ENCODE measurements around the gene HSD17B1.
"Not testable (repeated sequence)": the region's sequence is repeated elsewhere in the genome, so short reads cannot be mapped to it uniquely, and the experiment has no call there.

HSD17B1 gene

DNA sequence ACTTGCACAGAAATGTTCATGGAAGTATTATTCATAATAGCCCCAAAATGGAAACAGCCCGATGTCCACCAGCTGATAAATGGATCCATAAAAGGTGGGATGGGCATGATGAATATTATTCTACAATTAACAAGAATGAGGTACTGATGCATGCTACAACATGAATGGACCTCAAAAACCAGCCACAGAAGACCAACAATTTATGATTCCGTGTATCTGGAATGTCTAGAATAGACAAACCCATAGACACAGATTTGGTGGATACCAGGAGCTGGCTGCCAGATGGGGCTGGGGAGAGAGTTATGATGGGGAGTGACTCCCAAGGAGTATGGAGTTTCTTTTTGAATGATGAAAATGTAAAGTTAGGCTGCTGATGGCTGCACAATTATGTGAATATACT, 27.5 kb upstream of the HSD17B1 start:
- no peak for DNase-seq (ENCODE audit: low read depth)

DNA sequence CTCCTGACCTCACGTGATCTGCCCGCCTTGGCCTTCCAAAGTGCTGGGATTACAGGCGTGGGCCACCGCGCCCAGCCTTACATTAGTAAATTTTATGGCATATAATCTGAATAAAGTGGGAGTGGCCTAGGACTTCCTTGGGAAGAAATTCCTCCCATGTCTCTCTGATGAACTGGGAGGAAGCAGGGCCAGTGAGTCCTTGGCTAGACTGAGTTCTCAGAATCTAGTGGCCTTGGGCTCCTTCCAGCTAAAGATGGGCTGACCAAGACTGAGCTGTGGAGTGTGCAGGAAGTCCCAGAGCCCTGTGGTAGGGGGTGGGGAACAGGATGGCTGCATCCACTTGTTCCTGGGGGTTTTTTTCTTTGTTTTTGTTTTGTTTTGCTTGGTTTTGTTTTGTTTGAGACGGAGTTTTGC, 26.7 kb upstream of the HSD17B1 start:
- no peak for DNase-seq (ENCODE audit: low read depth)

DNA sequence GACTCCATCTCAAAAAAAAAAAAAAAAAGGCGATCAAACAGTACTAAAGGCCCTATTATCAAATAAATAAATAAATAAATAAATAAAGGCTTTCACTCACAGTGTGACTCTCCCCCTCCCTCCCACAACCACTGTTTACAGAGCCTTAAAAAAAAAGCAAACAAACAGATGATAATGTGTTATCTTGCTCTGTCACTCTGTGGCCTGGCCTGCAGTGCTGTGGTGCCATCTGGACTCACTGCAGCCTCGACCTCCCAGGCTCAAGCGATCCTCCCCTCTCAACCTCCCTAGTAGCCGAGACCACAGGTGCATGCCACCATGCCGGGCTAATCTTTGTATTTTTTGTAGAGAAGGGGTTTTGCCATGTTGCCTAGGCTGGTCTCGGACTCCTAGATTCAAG, 24.8 kb upstream of the HSD17B1 start:
- no peak for DNase-seq (ENCODE audit: low read depth)

DNA sequence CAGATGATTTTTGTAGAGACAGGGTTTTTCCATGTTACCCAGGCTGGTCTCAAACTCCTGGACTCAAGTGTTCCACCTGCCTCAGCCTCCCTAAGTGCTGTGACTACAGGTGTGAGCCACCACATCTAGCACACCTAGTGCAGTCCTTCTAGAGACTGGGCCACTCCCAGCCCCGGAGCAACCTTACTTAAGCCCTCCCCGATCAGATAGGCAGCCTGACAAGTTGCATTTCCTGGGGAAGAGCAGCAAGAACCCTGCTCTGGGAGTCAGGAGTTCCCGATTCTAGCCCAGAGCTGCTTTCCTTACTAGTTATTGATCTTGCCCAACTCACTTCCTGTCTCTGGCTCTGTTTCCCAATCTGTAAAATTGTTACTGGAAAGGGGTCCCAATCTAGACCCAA, 23.7 kb upstream of the HSD17B1 start:
- no peak for DNase-seq (ENCODE audit: low read depth)

DNA sequence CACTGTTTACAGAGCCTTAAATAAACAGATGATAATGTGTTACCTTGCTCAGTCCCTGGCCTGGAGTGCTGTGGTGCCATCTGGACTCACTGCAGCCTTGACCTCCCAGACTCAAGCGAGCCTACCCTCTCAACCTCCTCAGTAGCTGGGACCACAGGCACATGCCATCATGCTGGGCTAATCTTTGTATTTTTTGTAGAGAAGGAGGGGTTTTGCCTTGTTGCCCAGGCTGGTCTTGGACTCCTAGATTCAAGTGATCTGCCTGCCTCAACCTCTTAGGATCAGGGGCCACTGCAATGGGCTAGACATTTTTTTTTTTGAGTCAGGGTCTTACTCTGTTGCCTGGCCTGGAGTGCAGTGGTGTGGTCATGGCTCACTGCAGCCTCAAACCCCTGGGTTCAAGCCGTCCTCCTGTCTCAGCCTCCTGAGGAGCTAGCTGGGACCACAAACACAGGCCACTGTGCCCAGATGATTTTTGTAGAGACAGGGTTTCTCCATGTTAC, 21.7 kb upstream of the HSD17B1 start:
- DNase-seq (ENCODE audit: low read depth): no peak

DNA sequence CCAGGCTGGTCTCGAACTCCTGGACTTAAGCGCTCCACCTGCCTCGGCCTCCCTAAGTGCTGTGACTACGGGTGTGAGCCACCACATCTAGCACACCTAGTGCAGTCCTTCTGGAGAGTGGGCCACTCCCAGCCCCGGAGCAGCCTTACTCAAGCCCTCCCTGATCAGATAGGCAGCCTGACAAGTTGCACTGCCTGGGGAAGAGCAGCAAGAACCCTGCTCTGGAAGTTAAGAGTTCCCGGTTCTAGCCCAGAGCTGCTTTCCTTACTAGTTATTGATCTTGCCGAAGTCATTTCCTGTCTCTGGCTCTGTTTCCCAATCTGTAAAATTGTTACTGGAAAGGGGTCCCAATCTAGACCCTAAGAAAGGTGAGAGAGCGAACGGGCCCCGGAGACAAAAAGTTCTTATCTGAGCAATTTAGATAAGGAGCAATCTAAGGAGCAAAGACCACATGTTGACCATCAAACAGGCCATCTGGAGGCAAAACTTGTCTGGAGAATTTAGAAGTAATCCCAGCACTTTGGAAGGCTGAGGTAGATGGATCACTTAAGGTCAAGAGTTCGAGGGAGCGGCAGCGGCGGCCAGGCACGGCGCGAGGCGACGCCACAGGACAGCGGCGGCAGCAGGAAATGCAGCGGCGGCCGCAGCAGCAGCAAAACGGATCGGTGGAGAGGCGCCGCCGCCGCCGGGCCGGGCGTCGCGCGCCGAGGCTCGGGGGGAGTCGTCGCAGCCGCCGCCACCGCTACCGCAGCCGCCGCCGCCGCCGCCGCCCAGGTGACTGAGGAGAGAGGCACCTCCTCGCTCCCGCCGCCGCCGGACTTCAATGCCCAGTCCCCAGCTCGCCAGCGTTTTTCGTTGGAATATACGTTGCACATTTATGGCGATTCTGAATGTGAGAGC, 21.0 kb upstream of the HSD17B1 start:
- DNase-seq (ENCODE audit: low read depth): no peak

DNA sequence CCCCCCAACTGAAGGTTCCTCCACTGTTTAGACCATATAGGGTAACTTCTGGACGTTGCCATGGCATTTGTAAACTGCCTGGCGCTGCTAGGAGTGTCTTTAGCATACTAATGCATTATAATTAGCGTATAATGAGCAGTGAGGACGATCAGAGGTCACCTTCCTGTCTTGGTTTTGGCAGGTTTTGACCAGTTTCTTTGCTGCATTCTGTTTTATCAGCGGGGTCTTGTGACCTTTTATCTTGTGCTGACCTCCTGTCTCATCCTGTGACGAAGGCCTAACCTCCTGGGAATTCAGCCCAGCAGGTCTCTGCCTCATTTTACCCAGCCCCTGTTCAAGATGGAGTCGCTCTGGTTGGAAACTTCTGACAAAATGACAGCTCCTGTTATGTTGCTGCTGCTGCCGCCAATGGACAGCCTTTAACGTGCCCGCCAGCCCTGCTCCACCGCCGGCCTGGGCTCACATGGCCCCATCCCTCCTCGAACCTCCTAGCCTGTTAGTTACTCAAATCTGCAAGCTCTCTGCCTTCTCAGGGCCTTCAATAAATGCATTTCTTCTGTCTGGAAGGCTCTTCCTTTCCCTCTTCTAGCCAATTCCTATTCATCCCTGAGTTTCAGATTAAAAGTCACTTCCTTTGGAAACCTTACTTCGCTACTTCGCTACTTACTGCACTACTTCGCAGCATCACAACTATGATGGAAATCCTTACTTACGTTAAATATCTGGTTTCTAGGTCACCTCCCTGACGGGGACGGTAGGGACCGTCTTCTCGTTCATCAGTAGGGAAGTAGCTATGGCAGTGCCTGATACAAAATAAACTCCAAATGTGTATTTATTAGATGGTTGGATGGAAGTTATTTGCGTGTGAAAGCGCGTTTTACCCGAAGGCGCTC, 17.3 kb upstream of the HSD17B1 start:
- no peak for DNase-seq (ENCODE audit: low read depth)

DNA sequence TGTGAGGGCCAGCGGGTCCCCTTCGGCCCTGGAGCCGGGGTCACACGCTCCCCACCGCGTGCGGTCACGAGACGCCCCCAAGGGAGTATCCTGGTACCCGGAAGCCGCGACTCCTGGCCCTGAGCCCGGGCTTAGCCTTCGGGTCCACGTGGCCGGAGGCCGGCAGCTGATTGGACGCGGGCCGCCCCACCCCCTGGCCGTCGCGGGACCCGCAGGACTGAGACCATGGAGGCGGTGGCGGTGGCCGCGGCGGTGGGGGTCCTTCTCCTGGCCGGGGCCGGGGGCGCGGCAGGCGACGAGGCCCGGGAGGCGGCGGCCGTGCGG, 16.7 kb upstream of the HSD17B1 start, which contains the start of gene NAGLU:
NAGLU (plus strand) TSS at position 194 of the 324 bp plus-strand sequence; CDS start at position 226, 32 bp downstream.
- DNase-seq (ENCODE audit: low read depth): peak; percentile 67

DNA sequence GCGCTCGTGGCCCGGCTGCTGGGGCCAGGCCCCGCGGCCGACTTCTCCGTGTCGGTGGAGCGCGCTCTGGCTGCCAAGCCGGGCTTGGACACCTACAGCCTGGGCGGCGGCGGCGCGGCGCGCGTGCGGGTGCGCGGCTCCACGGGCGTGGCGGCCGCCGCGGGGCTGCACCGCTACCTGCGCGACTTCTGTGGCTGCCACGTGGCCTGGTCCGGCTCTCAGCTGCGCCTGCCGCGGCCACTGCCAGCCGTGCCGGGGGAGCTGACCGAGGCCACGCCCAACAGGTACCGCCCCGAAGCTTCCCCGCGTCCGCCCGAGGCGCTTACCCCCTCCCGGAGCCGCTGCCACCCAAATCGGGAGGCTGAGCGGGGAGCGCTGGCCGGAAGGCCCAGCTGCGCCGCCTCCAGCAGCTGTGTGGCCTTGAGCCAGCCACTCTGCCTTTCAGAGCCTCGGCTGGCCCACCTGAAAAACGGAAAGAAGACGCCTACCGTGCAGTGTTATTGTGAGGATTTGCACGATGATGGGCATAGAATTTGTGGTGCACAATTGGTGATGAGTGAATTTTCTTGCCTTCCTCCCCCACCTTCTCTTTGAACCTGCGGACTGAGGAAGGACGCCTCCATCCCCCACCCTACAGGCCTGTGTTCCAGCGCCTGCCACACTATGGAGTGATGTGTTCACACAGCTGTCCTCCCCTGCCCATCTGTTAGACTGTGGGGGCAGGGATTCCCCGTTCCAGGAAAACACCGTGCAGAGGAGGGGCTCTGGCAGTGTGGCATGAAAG, 16.2 kb upstream of the HSD17B1 start:
- peak; percentile 40 for DNase-seq (ENCODE audit: low read depth)

DNA sequence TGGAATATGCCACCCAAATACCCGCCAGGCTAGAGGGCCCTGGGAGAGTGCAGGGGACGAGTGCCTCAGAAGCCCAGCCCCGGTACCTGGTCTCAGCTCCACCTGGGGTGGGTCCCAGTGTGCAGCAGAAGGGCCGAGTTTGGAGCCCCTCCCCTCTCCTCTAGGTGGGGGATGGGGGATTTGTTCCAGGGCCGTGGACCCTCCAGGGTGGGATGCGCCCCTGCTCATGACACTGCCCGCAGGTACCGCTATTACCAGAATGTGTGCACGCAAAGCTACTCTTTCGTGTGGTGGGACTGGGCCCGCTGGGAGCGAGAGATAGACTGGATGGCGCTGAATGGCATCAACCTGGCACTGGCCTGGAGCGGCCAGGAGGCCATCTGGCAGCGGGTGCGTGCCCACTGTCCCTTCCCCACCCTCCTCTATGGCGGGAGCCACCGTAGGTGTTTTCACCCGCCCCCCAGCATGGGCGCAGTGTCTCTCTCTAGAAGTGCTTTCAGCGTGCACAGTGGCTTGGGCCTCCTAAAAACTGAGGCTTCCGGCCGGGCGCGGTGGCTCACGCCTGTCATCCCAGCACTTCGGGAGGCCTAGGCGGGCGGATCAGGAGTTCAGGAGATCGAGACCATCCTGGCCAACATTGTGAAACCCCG, 15.4 kb upstream of the HSD17B1 start:
- DNase-seq (ENCODE audit: low read depth): no peak

DNA sequence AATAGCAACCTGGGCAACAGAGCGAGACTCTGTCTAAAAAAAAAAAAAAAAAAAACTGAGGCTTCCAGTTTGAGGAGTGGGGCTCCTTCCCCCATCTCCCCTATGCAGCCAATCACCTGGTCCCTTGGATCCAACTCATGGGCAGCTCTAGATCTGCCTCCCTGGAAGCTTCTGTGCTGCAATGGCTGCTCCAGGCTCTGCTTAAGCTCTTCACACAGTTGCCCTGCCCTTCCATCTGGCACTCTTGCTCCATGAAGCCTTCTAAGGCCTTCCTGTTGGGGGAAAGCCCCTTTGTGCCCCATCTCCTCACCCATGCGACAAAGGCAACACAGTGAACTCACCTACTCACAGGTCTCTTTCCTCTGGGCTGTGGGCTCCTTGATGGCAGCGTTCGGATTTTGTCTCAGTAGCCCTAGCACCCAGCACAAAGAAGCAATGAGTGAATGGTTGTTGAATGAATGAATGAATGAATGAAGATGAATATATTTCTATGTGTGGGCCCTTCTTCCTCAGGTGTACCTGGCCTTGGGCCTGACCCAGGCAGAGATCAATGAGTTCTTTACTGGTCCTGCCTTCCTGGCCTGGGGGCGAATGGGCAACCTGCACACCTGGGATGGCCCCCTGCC, 14.8 kb upstream of the HSD17B1 start:
- no peak for DNase-seq (ENCODE audit: low read depth)

DNA sequence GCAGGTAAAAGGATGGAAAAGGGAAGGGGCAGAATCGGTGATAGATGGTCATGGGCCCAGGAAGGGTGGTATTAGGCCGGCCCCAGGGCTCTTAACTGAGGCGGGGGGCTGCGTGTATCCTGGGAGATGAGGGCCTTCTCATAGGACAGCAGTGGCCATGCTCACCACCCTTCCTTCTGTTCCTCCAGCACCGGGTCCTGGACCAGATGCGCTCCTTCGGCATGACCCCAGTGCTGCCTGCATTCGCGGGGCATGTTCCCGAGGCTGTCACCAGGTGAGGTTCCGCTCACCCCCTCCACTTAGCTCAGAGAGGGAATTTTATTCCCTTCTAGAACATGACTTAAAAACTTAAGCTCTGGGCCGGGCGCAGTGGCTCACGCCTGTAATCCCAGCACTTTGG, 14.2 kb upstream of the HSD17B1 start:
- DNase-seq (ENCODE audit: low read depth): no peak

DNA sequence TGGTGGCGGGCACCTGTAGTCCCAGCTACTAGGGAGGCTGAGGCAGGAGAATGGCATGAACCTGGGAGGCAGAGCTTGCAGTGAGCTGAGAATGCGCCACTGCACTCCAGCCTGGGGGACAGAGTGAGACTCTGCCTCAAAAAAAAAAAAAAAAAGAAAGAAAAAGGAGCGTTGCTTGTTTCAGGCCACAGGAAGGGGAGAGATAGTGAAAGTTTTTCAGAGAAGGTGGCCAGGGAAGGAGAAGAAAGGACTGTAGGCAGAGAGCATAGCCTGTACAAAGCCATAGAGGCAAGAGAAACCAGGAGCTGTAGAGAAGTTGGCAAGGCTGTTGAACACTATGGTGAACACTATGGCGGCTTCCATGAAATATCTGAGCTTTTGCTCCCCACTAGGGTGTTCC, 12.2 kb upstream of the HSD17B1 start:
- not testable (repeated sequence) for DNase-seq (ENCODE audit: low read depth)

DNA sequence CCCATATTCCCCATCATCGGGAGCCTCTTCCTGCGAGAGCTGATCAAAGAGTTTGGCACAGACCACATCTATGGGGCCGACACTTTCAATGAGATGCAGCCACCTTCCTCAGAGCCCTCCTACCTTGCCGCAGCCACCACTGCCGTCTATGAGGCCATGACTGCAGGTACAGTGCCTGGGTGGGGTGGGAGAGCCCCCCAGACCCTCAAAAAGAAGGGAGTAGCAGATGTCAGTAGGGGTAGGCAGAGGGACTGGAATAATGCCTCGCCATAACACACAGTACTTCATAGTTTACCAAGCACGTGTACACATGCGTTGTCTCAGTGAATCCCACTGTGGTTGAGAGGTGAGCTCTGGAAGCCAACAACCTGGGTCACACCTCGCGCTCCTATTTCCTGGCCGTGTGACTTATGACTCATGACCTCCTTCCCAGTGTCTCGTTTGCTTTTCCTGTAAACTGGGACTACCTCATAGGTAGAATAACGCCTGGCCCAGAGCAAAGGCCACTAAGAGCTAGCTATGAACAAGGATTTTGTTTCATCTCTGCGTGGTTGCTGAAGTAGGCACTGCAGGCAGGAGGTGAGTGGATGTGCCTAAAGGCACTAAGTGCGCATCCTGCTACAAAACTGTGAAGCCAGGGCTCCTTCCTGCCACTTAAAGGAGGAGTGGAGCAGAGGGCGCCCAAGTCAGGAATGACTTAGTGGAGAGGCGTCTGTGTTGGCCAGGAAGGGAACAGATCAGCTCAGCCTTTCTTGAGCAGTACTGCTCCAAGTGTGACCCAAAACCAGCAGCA, 11.5 kb upstream of the HSD17B1 start:
- DNase-seq (ENCODE audit: low read depth): no peak

DNA sequence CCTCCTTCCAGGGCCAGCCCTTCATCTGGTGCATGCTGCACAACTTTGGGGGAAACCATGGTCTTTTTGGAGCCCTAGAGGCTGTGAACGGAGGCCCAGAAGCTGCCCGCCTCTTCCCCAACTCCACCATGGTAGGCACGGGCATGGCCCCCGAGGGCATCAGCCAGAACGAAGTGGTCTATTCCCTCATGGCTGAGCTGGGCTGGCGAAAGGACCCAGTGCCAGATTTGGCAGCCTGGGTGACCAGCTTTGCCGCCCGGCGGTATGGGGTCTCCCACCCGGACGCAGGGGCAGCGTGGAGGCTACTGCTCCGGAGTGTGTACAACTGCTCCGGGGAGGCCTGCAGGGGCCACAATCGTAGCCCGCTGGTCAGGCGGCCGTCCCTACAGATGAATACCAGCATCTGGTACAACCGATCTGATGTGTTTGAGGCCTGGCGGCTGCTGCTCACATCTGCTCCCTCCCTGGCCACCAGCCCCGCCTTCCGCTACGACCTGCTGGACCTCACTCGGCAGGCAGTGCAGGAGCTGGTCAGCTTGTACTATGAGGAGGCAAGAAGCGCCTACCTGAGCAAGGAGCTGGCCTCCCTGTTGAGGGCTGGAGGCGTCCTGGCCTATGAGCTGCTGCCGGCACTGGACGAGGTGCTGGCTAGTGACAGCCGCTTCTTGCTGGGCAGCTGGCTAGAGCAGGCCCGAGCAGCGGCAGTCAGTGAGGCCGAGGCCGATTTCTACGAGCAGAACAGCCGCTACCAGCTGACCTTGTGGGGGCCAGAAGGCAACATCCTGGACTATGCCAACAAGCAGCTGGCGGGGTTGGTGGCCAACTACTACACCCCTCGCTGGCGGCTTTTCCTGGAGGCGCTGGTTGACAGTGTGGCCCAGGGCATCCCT, 9.3 kb upstream of the HSD17B1 start:
- DNase-seq (ENCODE audit: low read depth): no peak

DNA sequence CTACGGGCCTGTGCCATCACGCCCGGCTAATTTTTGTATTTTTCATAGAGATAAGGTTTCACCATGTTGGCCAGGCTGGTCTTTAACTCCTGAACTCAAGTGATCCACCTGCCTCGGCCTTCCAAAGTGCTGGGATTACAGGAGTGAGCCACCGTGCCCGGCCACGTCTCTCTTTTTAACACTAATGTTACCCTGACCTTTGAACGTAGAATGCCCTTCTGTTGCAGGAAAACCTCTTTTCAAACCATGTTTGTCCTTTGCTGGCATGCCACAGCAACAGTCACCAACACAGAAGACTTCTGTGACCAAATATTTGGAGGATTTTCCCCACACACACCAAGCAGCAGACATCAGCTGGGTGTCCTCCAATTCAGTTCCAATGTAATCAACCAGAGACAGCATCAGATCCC, 7.8 kb upstream of the HSD17B1 start:
- no peak for DNase-seq (ENCODE audit: low read depth)

DNA sequence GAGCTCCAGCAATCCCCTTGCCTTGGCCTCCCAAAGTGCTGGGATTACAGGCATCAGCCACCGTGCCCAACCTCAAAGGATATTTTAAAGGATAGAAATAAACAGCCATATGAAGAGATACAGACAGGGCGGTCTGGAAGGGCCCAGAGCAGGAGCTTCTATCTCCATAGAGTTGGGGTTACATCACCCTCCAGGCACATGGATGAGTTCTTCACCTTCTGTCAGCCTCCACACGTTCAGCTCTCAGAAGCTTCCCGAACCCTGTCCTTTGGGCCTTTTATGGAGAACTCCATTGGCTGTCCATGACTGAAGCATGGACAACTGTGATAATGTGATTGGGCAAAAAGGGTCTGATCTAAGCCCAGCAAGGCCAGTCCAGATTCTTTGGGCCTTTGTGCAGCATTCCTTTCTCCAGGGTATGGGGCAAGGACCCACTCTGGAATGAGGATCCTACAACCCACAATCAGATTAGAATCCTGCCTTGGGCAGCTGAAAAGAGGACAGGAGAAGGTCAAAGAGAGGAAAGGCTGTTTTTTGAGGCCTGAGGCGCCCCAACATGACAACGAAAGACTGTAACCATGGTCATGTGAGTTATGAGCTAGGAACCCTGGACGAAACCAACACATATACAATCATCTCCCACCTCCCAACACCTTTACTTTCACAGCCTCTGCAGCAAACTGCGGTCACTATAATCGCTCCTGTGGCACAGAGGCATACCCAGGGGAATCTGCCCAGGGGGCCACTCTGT, 6.8 kb upstream of the HSD17B1 start:
- DNase-seq (ENCODE audit: low read depth): not testable (repeated sequence)

DNA sequence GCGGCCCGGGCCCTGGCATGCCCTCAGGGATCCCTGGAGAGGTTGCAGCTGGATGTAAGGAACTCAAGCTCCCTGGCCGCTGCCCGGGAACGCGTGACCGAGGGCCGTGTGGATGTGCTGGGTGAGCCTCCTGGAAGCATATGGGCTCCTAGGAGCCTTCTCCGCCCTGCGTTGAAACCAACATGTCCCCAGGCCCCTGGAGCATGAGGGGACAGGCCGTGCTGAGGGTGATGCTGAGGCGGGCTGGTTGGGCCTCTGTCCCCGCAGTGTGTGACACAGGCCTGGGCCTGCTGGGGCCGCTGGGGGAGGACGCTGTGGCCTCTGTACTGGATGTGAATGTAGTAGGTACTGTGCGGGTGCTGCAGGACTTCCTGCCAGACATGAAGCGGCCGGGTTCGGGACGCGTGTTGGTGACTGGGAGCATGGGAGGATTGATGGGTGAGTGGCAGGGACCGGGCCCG, 5.7 kb upstream of the HSD17B1 start:
- no peak for DNase-seq (ENCODE audit: low read depth)
